ACC112 (cell line): ENCODE results near the gene PRLR.
A peak's percentile ranks its signal among the peaks of the same experiment; 100 is the strongest.

ENCODE experiments used
- H2AFZ ChIP-seq: fragments of 200-600 bp; sonication (generic); one replicate; pipeline ENCODE4 v1.6.0; 2017; ENCODE audit warnings: antibody characterized with exemption, low read length; ENCODE audit not compliant: unreplicated experiment
- H3K27ac ChIP-seq: fragments of 200-600 bp; sonication (generic); 2 replicates; pipeline ENCODE4 v1.5.1; 2014; ENCODE audit warnings: low read depth, mild to moderate bottlenecking, antibody characterized with exemption, low read length, moderate library complexity
- H3K27me3 ChIP-seq: fragments of 200-600 bp; sonication (generic); 2 replicates; pipeline ENCODE4 v1.6.1; 2014; ENCODE audit warnings: mild to moderate bottlenecking, antibody characterized with exemption, low read length, moderate library complexity, mixed read lengths; ENCODE audit not compliant: insufficient read depth
- H3K36me3 ChIP-seq: fragments of 200-600 bp; sonication (generic); 2 replicates; pipeline ENCODE4 v1.6.1; 2016; ENCODE audit warnings: mild to moderate bottlenecking, antibody characterized with exemption, low read length, moderate library complexity, mixed read lengths; ENCODE audit not compliant: insufficient read depth
- H3K4me1 ChIP-seq: fragments of 200-600 bp; sonication (generic); one replicate; pipeline ENCODE4 v1.6.1; 2016; ENCODE audit warnings: low read length, mixed read lengths; ENCODE audit not compliant: insufficient read depth, unreplicated experiment, control insufficient read depth
- H3K4me3 ChIP-seq: fragments of 200-600 bp; sonication (generic); 2 replicates; pipeline ENCODE4 v1.5.1; 2014; ENCODE audit warnings: mild to moderate bottlenecking, low read depth, low read length
- H3K79me2 ChIP-seq: fragments of 200-600 bp; sonication (generic); one replicate; pipeline ENCODE4 v1.6.0; 2016; ENCODE audit warnings: low read length; ENCODE audit not compliant: control insufficient read depth, unreplicated experiment, insufficient read depth

The PRLR gene

DNA sequence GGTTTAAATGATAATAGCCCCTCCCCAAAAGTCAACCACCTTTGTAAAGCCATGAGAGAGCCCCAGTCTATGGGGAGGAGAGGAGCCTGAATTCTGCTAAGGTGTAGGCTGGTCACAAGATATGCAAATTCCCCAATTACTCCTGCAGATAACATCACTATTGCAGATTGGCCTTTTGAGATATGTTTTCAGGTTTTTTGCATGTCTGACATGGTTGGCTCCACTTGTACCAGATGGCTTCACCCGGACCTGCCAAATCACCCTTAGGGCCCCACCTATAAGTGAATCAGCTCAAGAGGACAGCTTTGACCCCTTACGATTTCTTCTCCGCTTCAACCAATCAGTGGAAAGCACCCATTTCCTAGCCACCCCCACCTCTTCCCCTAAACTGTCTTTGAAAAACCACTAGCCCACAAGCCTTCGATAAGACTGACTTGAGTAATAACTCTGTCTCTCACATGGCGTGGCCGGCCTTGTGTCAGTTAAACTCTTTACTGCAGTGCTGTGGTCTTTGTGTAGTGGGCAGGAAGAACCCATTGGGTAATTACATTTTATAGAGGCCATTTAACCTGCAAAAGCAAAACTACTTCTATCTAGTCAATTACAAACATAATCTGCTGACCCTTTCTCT is 69.7 kb downstream of the PRLR start:
- H3K27ac ChIP-seq = no peak overlapping the region
- no peaks in the 10 kb centered on the region for H3K79me2 ChIP-seq
- no peaks in the 10 kb centered on the region for H3K4me1 ChIP-seq
- no peak overlapping the region for H2AFZ ChIP-seq
- no peaks in the 10 kb centered on the region for H3K36me3 ChIP-seq
- H3K27me3 ChIP-seq = peaks cover 31% of the 10 kb centered on the region; the same call in 1 of the 2 replicates
- H3K4me3 ChIP-seq = no peak overlapping the region

GRCh38 chr5:35159370-35159742 is 70.9 kb downstream of the PRLR start:
- Histone ChIP-seq H3K4me3 (no peak overlapping the region), H2AFZ (no peak overlapping the region), H3K27me3 (peaks cover 22% of the 10 kb centered on the region; the same call in 1 of the 2 replicates), H3K79me2 (no peaks in the 10 kb centered on the region), H3K27ac (no peak overlapping the region), H3K36me3 (no peaks in the 10 kb centered on the region), H3K4me1 (no peaks in the 10 kb centered on the region)

GRCh38 chr5:35158622-35159369 is 71.5 kb downstream of the PRLR start:
- H3K4me3 ChIP-seq = no peak overlapping the region
- H3K27ac ChIP-seq = no peak overlapping the region
- H3K36me3 ChIP-seq = no peaks in the 10 kb centered on the region
- H3K4me1 ChIP-seq = no peaks in the 10 kb centered on the region
- no peak overlapping the region for H2AFZ ChIP-seq
- H3K27me3 ChIP-seq = peaks cover 18% of the 10 kb centered on the region; the same call in 1 of the 2 replicates
- H3K79me2 ChIP-seq = no peaks in the 10 kb centered on the region

DNA sequence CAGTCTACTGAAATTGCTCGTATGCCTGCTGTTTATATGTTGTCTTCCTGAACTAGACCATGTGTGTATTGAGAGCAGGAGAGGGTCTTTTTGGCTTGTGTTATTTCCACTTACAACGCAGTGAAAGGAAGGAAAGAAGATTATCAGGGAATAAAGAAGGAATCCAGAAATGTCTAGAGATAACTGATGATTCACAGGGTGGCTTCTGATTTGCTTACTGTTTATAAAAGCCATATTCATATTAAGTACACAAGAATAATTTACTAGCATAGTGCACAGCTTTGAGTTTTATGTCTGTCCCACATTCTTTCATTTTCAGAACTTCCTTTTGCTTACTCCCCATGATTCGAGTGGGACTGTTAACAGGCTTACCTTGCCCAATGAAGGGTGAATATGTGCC is 72.1 kb downstream of the PRLR start:
- Histone ChIP-seq H3K36me3 (no peaks in the 10 kb centered on the region), H3K27ac (no peak overlapping the region), H3K79me2 (no peaks in the 10 kb centered on the region), H3K4me1 (no peaks in the 10 kb centered on the region), H3K4me3 (no peak overlapping the region), H3K27me3 (peaks cover 13% of the 10 kb centered on the region; the same call in 1 of the 2 replicates), H2AFZ (no peak overlapping the region)

DNA sequence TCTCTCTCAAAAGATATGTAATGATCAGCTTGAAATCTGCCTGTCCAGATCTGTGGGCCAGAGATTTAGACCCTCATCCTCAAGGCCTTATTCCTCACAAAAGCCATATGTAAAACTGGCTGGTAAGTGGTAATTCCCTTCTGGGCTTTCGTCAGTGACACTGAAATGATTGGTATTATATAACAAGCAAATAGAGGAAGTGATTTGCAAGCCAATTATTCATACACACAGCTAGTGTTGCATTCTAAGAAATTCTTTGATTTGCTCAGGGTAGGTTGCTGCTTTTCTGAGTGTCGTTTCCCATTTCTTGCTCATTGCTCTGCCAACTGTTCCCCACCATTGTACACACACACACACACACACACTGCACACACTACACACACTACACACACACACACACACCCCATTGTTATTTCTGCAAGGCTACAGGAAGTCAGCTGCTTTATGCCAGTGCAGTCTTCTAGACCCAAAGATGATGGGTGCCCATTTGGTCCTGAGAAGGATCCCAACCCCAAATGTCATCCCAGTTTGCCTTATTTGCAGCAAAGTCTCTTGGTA is 76.8 kb downstream of the PRLR start:
- no peaks in the 10 kb centered on the region for H3K79me2 ChIP-seq

DNA sequence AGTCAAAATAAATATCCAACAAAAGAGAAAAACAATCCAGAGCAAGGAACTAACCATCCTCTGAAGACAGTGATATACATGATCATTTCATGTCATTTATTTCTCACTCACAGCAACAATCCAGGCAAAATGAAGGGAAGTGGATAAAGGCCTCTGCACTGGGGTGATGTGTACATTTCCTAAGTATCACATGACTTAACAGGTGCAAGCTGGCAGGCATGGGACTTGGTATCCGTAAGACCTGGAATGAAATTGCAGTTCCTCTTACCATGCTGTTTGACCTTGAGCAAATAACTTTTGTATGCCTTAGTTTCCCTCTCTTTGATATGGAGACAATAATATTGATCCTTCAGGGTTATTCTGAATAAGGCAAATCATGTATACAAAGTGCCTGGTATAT is 77.6 kb downstream of the PRLR start:
- Histone ChIP-seq H3K36me3 (no peaks in the 10 kb centered on the region), H3K27ac (no peak overlapping the region), H3K4me1 (no peaks in the 10 kb centered on the region), H2AFZ (no peak overlapping the region), H3K27me3 (0 out of 2 replicates have a peak, but pooled peaks cover 4% of the 10 kb centered on the region), H3K4me3 (no peak overlapping the region), H3K79me2 (no peaks in the 10 kb centered on the region)

More for the DNA sequence above, 76.8 kb downstream of the PRLR start:
- no peaks in the 10 kb centered on the region for H3K36me3 ChIP-seq
- no peak overlapping the region for H3K27ac ChIP-seq
- H3K4me3 ChIP-seq = no peak overlapping the region
- 0 out of 2 replicates have a peak, but pooled peaks cover 4% of the 10 kb centered on the region for H3K27me3 ChIP-seq
- H3K4me1 ChIP-seq = no peaks in the 10 kb centered on the region
- no peak overlapping the region for H2AFZ ChIP-seq

- Histone ChIP-seq H3K79me2 (no peaks in the 10 kb centered on the region), H3K4me1 (no peaks in the 10 kb centered on the region), H3K4me3 (no peak overlapping the region), H2AFZ (no peak overlapping the region), H3K36me3 (no peaks in the 10 kb centered on the region), H3K27ac (no peak overlapping the region), H3K27me3 (no peaks in the 10 kb centered on the region)
Measured at GRCh38 chr5:35151146-35151920, 79.0 kb downstream of the PRLR start.

- Histone ChIP-seq H3K27ac (no peak overlapping the region), H3K79me2 (no peaks in the 10 kb centered on the region), H3K27me3 (no peaks in the 10 kb centered on the region), H3K4me3 (no peak overlapping the region), H3K4me1 (no peaks in the 10 kb centered on the region), H3K36me3 (no peaks in the 10 kb centered on the region), H2AFZ (no peak overlapping the region)
Measured at GRCh38 chr5:35149041-35149440, 81.2 kb downstream of the PRLR start.

DNA sequence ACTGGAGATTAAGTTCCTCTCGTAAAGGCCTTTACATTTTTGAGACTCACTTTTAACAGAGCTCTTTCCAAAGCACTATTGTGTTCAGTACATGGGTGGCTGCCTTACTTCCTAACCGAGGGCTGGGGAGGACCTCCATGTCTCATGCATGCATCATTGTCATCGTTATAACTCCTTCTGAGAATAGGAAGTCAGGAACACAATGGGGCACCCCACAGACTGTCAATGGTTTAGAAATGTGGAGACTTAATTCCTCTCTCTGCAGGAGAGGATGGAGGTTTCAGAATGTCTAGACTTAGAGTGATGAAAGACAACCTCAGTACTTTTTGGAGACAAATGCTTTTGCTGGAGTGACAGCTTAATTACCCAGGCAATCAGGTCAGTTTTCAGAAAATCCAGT is 83.9 kb downstream of the PRLR start:
- H3K4me3 ChIP-seq = no peak overlapping the region
- H3K79me2 ChIP-seq = no peaks in the 10 kb centered on the region
- no peak overlapping the region for H2AFZ ChIP-seq
- no peaks in the 10 kb centered on the region for H3K27me3 ChIP-seq
- no peaks in the 10 kb centered on the region for H3K4me1 ChIP-seq
- H3K36me3 ChIP-seq = no peaks in the 10 kb centered on the region
- no peak overlapping the region for H3K27ac ChIP-seq

DNA sequence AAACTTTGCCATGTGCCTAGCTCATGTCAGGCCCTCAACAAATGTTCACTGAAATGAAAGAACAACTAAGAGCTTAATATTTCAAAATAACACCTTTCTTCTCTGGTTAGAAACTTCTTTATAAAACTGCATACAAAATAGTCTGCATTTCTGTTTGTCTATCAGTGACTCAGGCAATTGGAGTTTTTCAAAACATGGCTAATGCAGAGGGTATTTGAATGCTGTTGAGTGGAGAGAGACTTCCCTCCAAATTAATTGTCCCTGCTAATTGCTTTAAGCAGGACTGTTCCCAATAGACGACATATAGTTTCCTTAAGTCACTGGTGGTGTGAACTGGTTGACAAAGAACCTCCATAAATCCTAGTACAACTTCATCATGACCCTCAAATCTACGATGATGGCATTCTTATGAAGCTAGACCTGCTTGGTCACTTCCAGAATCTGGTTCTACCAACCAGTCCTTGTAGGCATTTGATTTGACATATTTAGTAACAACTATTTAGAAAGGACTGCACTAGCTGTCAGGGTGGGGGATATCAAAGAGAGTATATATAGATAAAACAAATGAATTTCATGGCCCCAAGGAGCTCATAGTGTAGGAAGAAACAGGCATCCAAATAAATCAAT is 84.5 kb downstream of the PRLR start:
- Histone ChIP-seq H3K4me3 (no peak overlapping the region), H3K27ac (no peak overlapping the region), H3K79me2 (no peaks in the 10 kb centered on the region), H3K36me3 (no peaks in the 10 kb centered on the region), H2AFZ (peak overlapping the region; percentile 17), H3K4me1 (no peaks in the 10 kb centered on the region), H3K27me3 (no peaks in the 10 kb centered on the region)
